HG02642 (cell line): ENCODE measurements around the gene NDUFA3.
"Not testable (repeated sequence)": the region's sequence is repeated elsewhere in the genome, so short reads cannot be mapped to it uniquely, and the experiment has no call there.

Source experiments
- ATAC-seq: cut with Tn5 transposase; IDR thresholded peaks from one replicate; pipeline ENCODE4 v1.9.1; 2021; ENCODE audit warnings: mild to moderate bottlenecking; ENCODE audit not compliant: unreplicated experiment, poor library complexity

The NDUFA3 gene

GRCh38 chr19:54102421-54103169 is at the start of gene NDUFA3:
Gene NDUFA3, plus strand, starts transcription at chr19:54102855. Its CDS starts 24 bp downstream, at chr19:54102879.
- ATAC-seq: peak; percentile 95

GRCh38 chr19:54062643-54063042 is 40.0 kb upstream of the NDUFA3 start:
- ATAC-seq: no peak

- ATAC-seq: no peak
Measured at GRCh38 chr19:54063350-54064116, 39.1 kb upstream of the NDUFA3 start, which contains the start of gene VSTM1. Gene VSTM1, minus strand, starts transcription at chr19:54063897. Its CDS starts 120 bp downstream, at chr19:54063777.

GRCh38 chr19:54069470-54069869 is 33.2 kb upstream of the NDUFA3 start:
- ATAC-seq: no peak

GRCh38 chr19:54073829-54074228 is 28.8 kb upstream of the NDUFA3 start:
- ATAC-seq: no peak

GRCh38 chr19:54074851-54075250 is 27.8 kb upstream of the NDUFA3 start:
- no peak for ATAC-seq

- ATAC-seq: no peak
Measured at GRCh38 chr19:54077334-54077733, 25.3 kb upstream of the NDUFA3 start.

GRCh38 chr19:54081032-54081431 is 21.6 kb upstream of the NDUFA3 start, which contains the start of gene TARM1:
Gene TARM1, minus strand, starts transcription at chr19:54081365. Its CDS starts 25 bp downstream, at chr19:54081340.
- ATAC-seq: no peak

GRCh38 chr19:54084410-54084809 is 18.2 kb upstream of the NDUFA3 start:
- ATAC-seq: no peak

GRCh38 chr19:54094426-54095000 is 8.1 kb upstream of the NDUFA3 start:
- no peak for ATAC-seq

- no peak for ATAC-seq
Measured at GRCh38 chr19:54095136-54095858, 7.4 kb upstream of the NDUFA3 start.

GRCh38 chr19:54095859-54096616 is 6.6 kb upstream of the NDUFA3 start:
- not testable (repeated sequence) for ATAC-seq

GRCh38 chr19:54096617-54097106 is 6.0 kb upstream of the NDUFA3 start:
- ATAC-seq: no peak

GRCh38 chr19:54099190-54099902 is 3.3 kb upstream of the NDUFA3 start:
- ATAC-seq: no peak

- ATAC-seq: not testable (repeated sequence)
Measured at GRCh38 chr19:54099903-54100255, 2.8 kb upstream of the NDUFA3 start.

GRCh38 chr19:54100561-54100960 is 2.1 kb upstream of the NDUFA3 start, which contains the start of gene OSCAR:
Gene OSCAR, minus strand, starts transcription at chr19:54100803. Its CDS starts 11 bp downstream, at chr19:54100792.
- no peak for ATAC-seq

- ATAC-seq: no peak
Measured at GRCh38 chr19:54104998-54105715, 2.5 kb downstream of the NDUFA3 start.

- ATAC-seq: no peak
Measured at GRCh38 chr19:54105796-54106195, 3.1 kb downstream of the NDUFA3 start.
